Measurements from ENCODE around the gene RUSC1.

The RUSC1 gene

GRCh38 chr1:155279268-155279667 lies 41.4 kb upstream of the RUSC1 start:
- TF ChIP-seq, protein P1, sequence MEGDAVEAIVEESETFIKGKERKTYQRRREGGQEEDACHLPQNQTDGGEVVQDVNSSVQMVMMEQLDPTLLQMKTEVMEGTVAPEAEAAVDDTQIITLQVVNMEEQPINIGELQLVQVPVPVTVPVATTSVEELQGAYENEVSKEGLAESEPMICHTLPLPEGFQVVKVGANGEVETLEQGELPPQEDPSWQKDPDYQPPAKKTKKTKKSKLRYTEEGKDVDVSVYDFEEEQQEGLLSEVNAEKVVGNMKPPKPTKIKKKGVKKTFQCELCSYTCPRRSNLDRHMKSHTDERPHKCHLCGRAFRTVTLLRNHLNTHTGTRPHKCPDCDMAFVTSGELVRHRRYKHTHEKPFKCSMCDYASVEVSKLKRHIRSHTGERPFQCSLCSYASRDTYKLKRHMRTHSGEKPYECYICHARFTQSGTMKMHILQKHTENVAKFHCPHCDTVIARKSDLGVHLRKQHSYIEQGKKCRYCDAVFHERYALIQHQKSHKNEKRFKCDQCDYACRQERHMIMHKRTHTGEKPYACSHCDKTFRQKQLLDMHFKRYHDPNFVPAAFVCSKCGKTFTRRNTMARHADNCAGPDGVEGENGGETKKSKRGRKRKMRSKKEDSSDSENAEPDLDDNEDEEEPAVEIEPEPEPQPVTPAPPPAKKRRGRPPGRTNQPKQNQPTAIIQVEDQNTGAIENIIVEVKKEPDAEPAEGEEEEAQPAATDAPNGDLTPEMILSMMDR (IDR thresholded peaks at IDR 0.05): no peak

GRCh38 chr1:155282488-155283091 lies 38.1 kb upstream of the RUSC1 start:
- TF ChIP-seq, protein P1 (IDR thresholded peaks at IDR 0.05): no peak

DNA sequence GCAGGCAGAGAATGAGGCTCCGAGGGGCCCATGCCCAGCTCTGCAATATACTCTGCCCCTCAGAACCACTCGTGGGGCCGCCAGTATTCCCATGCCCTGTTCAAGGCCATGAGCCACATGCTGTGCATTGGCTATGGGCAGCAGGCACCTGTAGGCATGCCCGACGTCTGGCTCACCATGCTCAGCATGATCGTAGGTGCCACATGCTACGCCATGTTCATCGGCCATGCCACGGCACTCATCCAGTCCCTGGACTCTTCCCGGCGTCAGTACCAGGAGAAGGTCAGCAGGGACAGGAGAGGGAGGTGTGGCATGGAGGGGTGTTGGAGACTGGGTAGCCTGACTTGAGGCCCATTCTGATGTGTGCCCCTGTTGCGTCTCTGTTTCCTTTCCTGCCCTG lies 36.2 kb upstream of the RUSC1 start:
- TF ChIP-seq, protein P1 (IDR thresholded peaks at IDR 0.05): no peak

GRCh38 chr1:155285063-155285462 lies 35.6 kb upstream of the RUSC1 start:
- TF ChIP-seq, protein P1 (IDR thresholded peaks at IDR 0.05): no peak

DNA sequence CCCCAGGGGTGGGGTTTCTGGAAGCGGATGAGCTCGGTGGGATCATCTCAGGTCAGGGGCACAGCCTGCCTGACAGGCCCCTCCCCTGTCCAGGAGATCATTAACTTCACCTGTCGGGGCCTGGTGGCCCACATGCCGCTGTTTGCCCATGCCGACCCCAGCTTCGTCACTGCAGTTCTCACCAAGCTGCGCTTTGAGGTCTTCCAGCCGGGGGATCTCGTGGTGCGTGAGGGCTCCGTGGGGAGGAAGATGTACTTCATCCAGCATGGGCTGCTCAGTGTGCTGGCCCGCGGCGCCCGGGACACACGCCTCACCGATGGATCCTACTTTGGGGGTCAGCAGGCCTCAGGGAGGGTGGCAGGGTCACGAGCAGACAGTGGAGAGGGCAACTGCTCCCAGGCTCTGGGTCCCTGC lies 35.1 kb upstream of the RUSC1 start:
- TF ChIP-seq, protein P1 (IDR thresholded peaks at IDR 0.05): no peak

- TF ChIP-seq, protein P1 (IDR thresholded peaks at IDR 0.05): no peak
Measured at GRCh38 chr1:155286544-155286943, 34.1 kb upstream of the RUSC1 start.

DNA sequence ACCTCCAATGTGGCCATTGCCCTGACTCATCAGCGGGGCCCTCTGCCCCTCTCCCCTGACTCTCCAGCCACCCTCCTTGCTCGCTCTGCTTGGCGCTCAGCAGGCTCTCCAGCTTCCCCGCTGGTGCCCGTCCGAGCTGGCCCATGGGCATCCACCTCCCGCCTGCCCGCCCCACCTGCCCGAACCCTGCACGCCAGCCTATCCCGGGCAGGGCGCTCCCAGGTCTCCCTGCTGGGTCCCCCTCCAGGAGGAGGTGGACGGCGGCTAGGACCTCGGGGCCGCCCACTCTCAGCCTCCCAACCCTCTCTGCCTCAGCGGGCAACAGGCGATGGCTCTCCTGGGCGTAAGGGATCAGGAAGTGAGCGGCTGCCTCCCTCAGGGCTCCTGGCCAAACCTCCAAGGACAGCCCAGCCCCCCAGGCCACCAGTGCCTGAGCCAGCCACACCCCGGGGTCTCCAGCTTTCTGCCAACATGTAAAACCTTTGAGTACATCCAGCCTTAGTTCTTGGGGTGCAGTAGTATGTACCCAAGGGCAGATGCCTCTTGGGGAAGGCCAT lies 32.6 kb upstream of the RUSC1 start:
- TF ChIP-seq, protein P1 (IDR thresholded peaks at IDR 0.05): no peak
